H1 (cell line): Measurements from ENCODE around the gene TMEM185B. TPM values are rescaled to one million over a fixed set of nuclear protein-coding genes. Genes with fewer than 3 reads are reported as not detected.

ENCODE experiments used
- CTCF ChIA-PET: fragments of 300-600 bp; sonication (Branson Sonifier 250); formaldehyde crosslinking; loops from one replicate; lab custom pipeline; 2021; ENCODE audit not compliant: partially characterized antibody; lab: Charles Lee
- POLR2A ChIA-PET: fragments of 300-600 bp; sonication (Branson Sonifier 250); formaldehyde crosslinking; loops from one replicate; lab custom pipeline; 2021; ENCODE audit warnings: inconsistent platforms; ENCODE audit not compliant: partially characterized antibody; lab: Charles Lee
- DNase-seq, 2 experiments: peaks; one replicate each; pipeline versions ENCODE4 v3.0.0 to v3.0.0-alpha.2; 2010 to 2022; ENCODE audit warnings: low spot score in 2 of 2, low read depth in 1 of 2, mixed read lengths in 1 of 2
- FAIRE-seq: peaks from 2 replicates; lab custom pipeline; 2011; peaks lifted over from hg19 to GRCh38; lab: Jason Lieb, UNC
- H2AFZ ChIP-seq: 2 replicates; pipeline ENCODE4 v1.8.1; 2012; ENCODE audit warnings: low read length, inconsistent platforms
- H2AK5ac ChIP-seq: 2 replicates; pipeline ENCODE4 v1.6.1; 2013; ENCODE audit warnings: low read depth, low read length
- H2BK120ac ChIP-seq: replicated peaks from 2 replicates; pipeline ENCODE3; 2013; ENCODE audit warnings: low read depth, low read length, inconsistent platforms
- H2BK12ac ChIP-seq: 2 replicates; pipeline ENCODE4 v1.6.1; 2013; ENCODE audit warnings: low read depth, low read length
- H2BK15ac ChIP-seq: 2 replicates; pipeline ENCODE4 v1.6.1; 2013; ENCODE audit warnings: low read length
- H2BK20ac ChIP-seq: 2 replicates; pipeline ENCODE4 v1.6.1; 2013; ENCODE audit warnings: low read length
- H2BK5ac ChIP-seq: 2 replicates; pipeline ENCODE4 v1.6.1; 2013; ENCODE audit warnings: low read depth, low read length
- H3K14ac ChIP-seq: 2 replicates; pipeline ENCODE4 v1.6.1; 2013; ENCODE audit warnings: inconsistent platforms; ENCODE audit not compliant: insufficient read length
- H3K18ac ChIP-seq: 2 replicates; pipeline ENCODE4 v1.6.1; 2013; ENCODE audit warnings: low read length; ENCODE audit errors: extremely low read depth
- H3K23ac ChIP-seq: 2 replicates; pipeline ENCODE4 v1.6.1; 2013; ENCODE audit warnings: inconsistent platforms; ENCODE audit not compliant: insufficient read length
- H3K23me2 ChIP-seq: 2 replicates; pipeline ENCODE4 v1.6.1; 2013; ENCODE audit warnings: low read depth, low read length
- H3K27ac ChIP-seq: 2 replicates; pipeline ENCODE4 v1.6.1; 2011; ENCODE audit warnings: low read depth, low read length, inconsistent platforms
- H3K27me3 ChIP-seq, 4 experiments: replicated peaks in 1 of 4; 1 replicate in 1 of 4; 2 replicates in 3 of 4; pipeline versions ENCODE4 v1.6.1 to v1.8.1; 2011 to 2013; ENCODE audit warnings: low read length in 3 of 4, mild to moderate bottlenecking in 3 of 4, inconsistent platforms in 2 of 4, mixed read lengths in 2 of 4, moderate library complexity in 1 of 4; ENCODE audit not compliant: control insufficient read depth in 3 of 4, insufficient read depth in 3 of 4; ENCODE audit errors: extremely low read depth in 1 of 4
- H3K36me3 ChIP-seq, 4 experiments: 2 replicates each; pipeline versions ENCODE4 v1.6.1 to v1.8.1; 2011 to 2013; ENCODE audit warnings: mild to moderate bottlenecking in 4 of 4, low read length in 3 of 4, moderate library complexity in 2 of 4, control low read depth in 1 of 4, inconsistent platforms in 1 of 4; ENCODE audit not compliant: insufficient read depth in 4 of 4, control insufficient read depth in 2 of 4
- H3K4ac ChIP-seq: replicated peaks from 2 replicates; pipeline ENCODE3; 2013; ENCODE audit warnings: low read length, low read depth, mixed read lengths, inconsistent platforms; ENCODE audit not compliant: insufficient read length
- H3K4me1 ChIP-seq, 4 experiments: replicated peaks in 1 of 4; 1 replicate in 1 of 4; 2 replicates in 3 of 4; pipeline versions ENCODE4 v1.6.1 to v1.8.1; 2011 to 2013; ENCODE audit warnings: low read length in 3 of 4, inconsistent platforms in 2 of 4, mixed read lengths in 1 of 4; ENCODE audit not compliant: insufficient read depth in 4 of 4, control insufficient read depth in 3 of 4
- H3K4me2 ChIP-seq, 2 experiments: 2 replicates each; pipeline versions ENCODE4 v1.6.1 to v1.8.1; 2011 to 2013; ENCODE audit warnings: low read depth in 2 of 2, low read length in 2 of 2, control low read depth in 1 of 2, inconsistent platforms in 1 of 2, mild to moderate bottlenecking in 1 of 2; ENCODE audit not compliant: insufficient read depth in 1 of 2
- H3K4me3 ChIP-seq, 4 experiments: fragments of 200-600, 300-600 bp in 1 of 4; sonication (generic), shearing (Covaris generic), sonication (Bioruptor Twin) in 1 of 4; 2 replicates each; pipeline versions ENCODE4 v1.5.1 to v1.8.1; 2011 to 2016; ENCODE audit warnings: low read length in 4 of 4, low read depth in 3 of 4, control low read depth in 2 of 4, inconsistent platforms in 2 of 4, mild to moderate bottlenecking in 2 of 4, mixed read lengths in 1 of 4, moderate library complexity in 1 of 4; ENCODE audit not compliant: insufficient read depth in 2 of 4; ENCODE audit errors: extremely low read depth in 1 of 4
- H3K56ac ChIP-seq: replicated peaks from 2 replicates; pipeline ENCODE3; 2013; ENCODE audit warnings: low read depth, mild to moderate bottlenecking, mixed read lengths, low read length, inconsistent platforms; ENCODE audit not compliant: insufficient read length
- H3K79me1 ChIP-seq: 2 replicates; pipeline ENCODE4 v1.6.1; 2013; ENCODE audit warnings: low read depth, low read length, control low read depth
- H3K79me2 ChIP-seq, 2 experiments: 2 replicates each; pipeline versions ENCODE4 v1.6.1 to v1.8.1; 2012 to 2013; ENCODE audit warnings: low read length in 2 of 2, mild to moderate bottlenecking in 2 of 2, inconsistent platforms in 1 of 2; ENCODE audit not compliant: insufficient read depth in 2 of 2, control insufficient read depth in 1 of 2
- H3K9ac ChIP-seq, 4 experiments: replicated peaks in 1 of 4; 1 replicate in 1 of 4; 2 replicates in 3 of 4; pipeline versions ENCODE4 v1.6.1 to v1.8.1; 2011 to 2013; ENCODE audit warnings: low read depth in 3 of 4, low read length in 3 of 4, control low read depth in 2 of 4, mild to moderate bottlenecking in 2 of 4, moderate library complexity in 2 of 4, inconsistent platforms in 1 of 4; ENCODE audit errors: extremely low read depth in 1 of 4
- H3K9me3 ChIP-seq, 2 experiments: 2 replicates each; pipeline versions ENCODE4 v1.6.1 to v1.8.1; 2012 to 2013; ENCODE audit warnings: mild to moderate bottlenecking in 2 of 2, moderate library complexity in 2 of 2, control low read depth in 1 of 2, inconsistent platforms in 1 of 2, low read depth in 1 of 2, low read length in 1 of 2, mixed read lengths in 1 of 2; ENCODE audit not compliant: insufficient read depth in 2 of 2
- H4K20me1 ChIP-seq, 2 experiments: replicated peaks in 1 of 2; 2 replicates each; pipeline versions ENCODE3 to v1.8.1; 2011 to 2013; ENCODE audit warnings: inconsistent platforms in 2 of 2, low read length in 2 of 2, mild to moderate bottlenecking in 1 of 2; ENCODE audit not compliant: insufficient read depth in 2 of 2, control insufficient read depth in 1 of 2
- H4K5ac ChIP-seq: 2 replicates; pipeline ENCODE4 v1.6.1; 2013; ENCODE audit warnings: low read length, low read depth, mixed read lengths, inconsistent platforms; ENCODE audit not compliant: insufficient read length
- H4K8ac ChIP-seq: 2 replicates; pipeline ENCODE4 v1.8.0; 2013; ENCODE audit warnings: mild to moderate bottlenecking, moderate library complexity, low read length, inconsistent platforms; ENCODE audit not compliant: insufficient read depth; ENCODE audit errors: extremely low read depth
- H4K91ac ChIP-seq: replicated peaks from 2 replicates; pipeline ENCODE3; 2013; ENCODE audit warnings: low read length, mixed read lengths, inconsistent platforms; ENCODE audit not compliant: insufficient read length
- EP300 ChIP-seq, 2 experiments: IDR thresholded peaks; 1 replicate in 1 of 2; 2 replicates in 1 of 2; pipeline ENCODE4 v1.6.1; 2011 to 2012; ENCODE audit warnings: low read depth in 2 of 2, low read length in 2 of 2, mild to moderate bottlenecking in 2 of 2, borderline replicate concordance in 1 of 2, inconsistent platforms in 1 of 2, moderate library complexity in 1 of 2
- JUN ChIP-seq: IDR thresholded peaks from 2 replicates; pipeline ENCODE4 v1.6.1; 2011; ENCODE audit warnings: low read depth, mild to moderate bottlenecking, improper control_type of control experiment, low read length
- JUND ChIP-seq: IDR thresholded peaks from 2 replicates; pipeline ENCODE4 v1.6.1; 2011; ENCODE audit warnings: mild to moderate bottlenecking, improper control_type of control experiment, low read length
- SRF ChIP-seq: IDR thresholded peaks from 2 replicates; pipeline ENCODE4 v1.6.1; 2011; ENCODE audit warnings: mild to moderate bottlenecking, low read depth, low read length, moderate library complexity
- TAF1 ChIP-seq: IDR thresholded peaks from 2 replicates; pipeline ENCODE4 v1.6.1; 2011; ENCODE audit warnings: mild to moderate bottlenecking, low read depth, low read length
- WGBS, 2 experiments: shearing (Covaris generic) in 1 of 2; methylation state at CpG; one replicate each; pipeline versions ENCODE4 v1.1.6 to v1.1.7; 2013 to 2015; ENCODE audit warnings: low lambda C conversion rate in 2 of 2, mixed read lengths in 2 of 2, inconsistent platforms in 1 of 2, low coverage in 1 of 2, missing lambda C conversion rate in 1 of 2; ENCODE audit not compliant: insufficient replicate concordance in 2 of 2, insufficient coverage in 1 of 2, insufficient read length in 1 of 2; ENCODE audit errors: extremely low coverage in 1 of 2, missing lambda C conversion rate in 1 of 2; 5-methylcytosine and 5-hydroxymethylcytosine counted together
- polyA plus RNA-seq, 7 experiments: library from polyadenylated mRNA; depleted of rRNA in 3 of 7; stranded (reverse) in 5 of 7; unstranded in 2 of 7; fragments of >200 nt in 5 of 7; fragments of 200-250 nt in 2 of 7; gene quantifications; 1 replicate in 5 of 7; 2 replicates in 1 of 7; 4 replicates in 1 of 7; pipeline versions ENCODE4 v1.2.1 to v1.2.3, GENCODE V29; 2011 to 2013; ENCODE audit warnings: missing spikeins in 2 of 7, mixed read lengths in 2 of 7
- total RNA-seq: library from RNA; stranded (reverse); fragmentation: NEBNext Ultra II Directional; extraction: Animal tissue kit (Norgen Biotek cat#: 25700); gene quantifications from 2 replicates; pipeline ENCODE4 v1.2.1, GENCODE V29; 2021
- TF ChIP-seq, protein P1 (sequence below): IDR thresholded peaks from 2 replicates; pipeline ENCODE4 v1.6.1; 2012; ENCODE audit warnings: low read length, inconsistent platforms
- TF ChIP-seq, protein P2 (sequence below), 3 experiments: IDR thresholded peaks; 1 replicate in 2 of 3; 2 replicates in 1 of 3; pipeline versions ENCODE4 v1.5.1 to v1.6.1; 2011; ENCODE audit warnings: low read length in 3 of 3, mild to moderate bottlenecking in 3 of 3, inconsistent platforms in 2 of 3, low read depth in 1 of 3, moderate library complexity in 1 of 3; ENCODE audit not compliant: insufficient read depth in 1 of 3; ENCODE audit errors: control extremely low read depth in 1 of 3

Gene TMEM185B
- total and polyA plus RNA-seq, 2 of the 8 experiments (the other 6 are each of a cell fraction or from before 2014, with no cell fraction given): 13.5 to 14.0 TPM

DNA sequence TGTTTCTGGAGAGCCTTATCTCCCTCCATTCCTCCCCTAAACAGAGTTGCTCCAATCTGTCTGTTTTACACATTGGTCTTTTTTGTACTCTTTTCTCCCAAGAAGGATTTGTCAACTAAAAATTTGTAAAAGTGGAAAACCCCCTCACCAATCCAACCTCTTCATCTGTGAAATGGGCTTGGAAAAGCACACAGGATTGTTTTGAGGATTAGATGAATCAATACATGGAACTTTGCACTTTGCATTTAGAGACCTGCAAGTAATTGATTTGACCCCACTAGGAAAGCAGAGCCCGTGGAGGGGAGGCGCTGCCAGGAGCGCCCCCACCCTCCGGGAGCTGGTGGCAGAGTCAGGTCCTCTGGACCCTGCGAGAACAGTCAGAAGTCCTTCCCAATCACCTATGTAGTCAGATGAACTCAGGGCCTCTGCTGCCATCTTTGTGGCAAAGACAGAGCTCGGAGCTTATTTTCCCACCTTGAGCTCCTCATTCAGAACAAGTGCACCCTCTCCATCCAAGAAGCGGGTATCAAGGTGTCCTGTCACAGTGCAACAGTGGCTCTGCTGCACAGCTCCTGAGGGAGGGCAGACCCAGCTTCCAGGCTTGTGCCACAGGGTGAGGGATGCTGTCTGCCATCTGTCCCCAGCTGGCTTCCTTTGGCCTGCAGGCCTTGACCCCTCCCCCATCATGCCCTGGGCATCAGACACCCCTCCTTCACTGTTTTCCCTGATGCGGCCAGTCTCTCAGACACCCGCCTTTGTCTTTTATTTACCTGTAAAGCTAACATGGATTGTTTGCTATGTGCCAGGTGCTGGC lies 1.7 kb upstream of the TMEM185B start:
- no peak overlapping the region for H2BK5ac ChIP-seq
- ChIA-PET CTCF (interaction anchor here (0.7 to 1.6 kb wide), 4 partner anchors 17 to 241 kb away, joined by 3 to 11 read pairs (median 4); no protein-coding TSS in a partner anchor), POLR2A (interaction anchor here (1.5 kb wide), 1 partner anchor 27 kb away, joined by 3 read pairs; the partner anchor contains the start of gene RALB)
- no peak overlapping the region for H4K8ac ChIP-seq
- H3K56ac ChIP-seq: no peak overlapping the region
- H3K14ac ChIP-seq: no peak overlapping the region
- no peak overlapping the region for H3K9ac ChIP-seq
- H2BK20ac ChIP-seq: no peak overlapping the region
- no peak overlapping the region for H2BK15ac ChIP-seq
- H2BK120ac ChIP-seq: no peak overlapping the region
- no peak overlapping the region for H3K27ac ChIP-seq
- 88% methylated on average over 9 of the region's 9 CpGs; no CpG with 5 or more reads in 1 of the 2 experiments for WGBS, 2 experiments
- no peaks in the 10 kb centered on the region for H3K79me1 ChIP-seq
- no peak overlapping the region for H3K4ac ChIP-seq
- FAIRE-seq: no peak
- peaks cover 7 to 9% of the 10 kb centered on the region in 2 experiments for H3K9me3 ChIP-seq
- H3K23me2 ChIP-seq: peaks cover 3% of the 10 kb centered on the region; the same call in 1 of the 2 replicates
- H3K4me3 ChIP-seq: no peak overlapping the region
- peaks cover 0 to 3% of the 10 kb centered on the region in 2 experiments for H4K20me1 ChIP-seq
- no peak overlapping the region for H2AFZ ChIP-seq
- H3K23ac ChIP-seq: no peak overlapping the region
- peaks cover 0 to 6% (median 0%) of the 10 kb centered on the region in 4 experiments; a peak in 3 of 8 replicates for H3K36me3 ChIP-seq
- H4K91ac ChIP-seq: no peak overlapping the region
- peaks cover 0 to 7% (median 6%) of the 10 kb centered on the region in 4 experiments; a peak in 5 of 7 replicates for H3K4me1 ChIP-seq
- no peak overlapping the region for H3K18ac ChIP-seq
- no peak overlapping the region for H4K5ac ChIP-seq
- H3K27me3 ChIP-seq: peaks cover 13 to 45% (median 29%) of the 10 kb centered on the region in 4 experiments
- H3K79me2 ChIP-seq: peaks cover 0 to 2% of the 10 kb centered on the region in 2 experiments; a peak in 1 of 4 replicates
- no peak overlapping the region; a peak in 1 of 4 replicates for H3K4me2 ChIP-seq
- no peak overlapping the region for H2AK5ac ChIP-seq
- DNase-seq: no peak
- no peak overlapping the region for H2BK12ac ChIP-seq
- TF ChIP-seq EP300 (IDR thresholded peaks at IDR 0.05; ENCODE audit: borderline replicate concordance in 1 of 2, low read depth in 2 of 2, low read length in 2 of 2) (no peak), SRF (no peak), JUN (no peak), JUND (no peak), TAF1 (no peak)
- TF ChIP-seq, protein P1, sequence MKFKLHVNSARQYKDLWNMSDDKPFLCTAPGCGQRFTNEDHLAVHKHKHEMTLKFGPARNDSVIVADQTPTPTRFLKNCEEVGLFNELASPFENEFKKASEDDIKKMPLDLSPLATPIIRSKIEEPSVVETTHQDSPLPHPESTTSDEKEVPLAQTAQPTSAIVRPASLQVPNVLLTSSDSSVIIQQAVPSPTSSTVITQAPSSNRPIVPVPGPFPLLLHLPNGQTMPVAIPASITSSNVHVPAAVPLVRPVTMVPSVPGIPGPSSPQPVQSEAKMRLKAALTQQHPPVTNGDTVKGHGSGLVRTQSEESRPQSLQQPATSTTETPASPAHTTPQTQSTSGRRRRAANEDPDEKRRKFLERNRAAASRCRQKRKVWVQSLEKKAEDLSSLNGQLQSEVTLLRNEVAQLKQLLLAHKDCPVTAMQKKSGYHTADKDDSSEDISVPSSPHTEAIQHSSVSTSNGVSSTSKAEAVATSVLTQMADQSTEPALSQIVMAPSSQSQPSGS: no peak
- TF ChIP-seq, protein P2, sequence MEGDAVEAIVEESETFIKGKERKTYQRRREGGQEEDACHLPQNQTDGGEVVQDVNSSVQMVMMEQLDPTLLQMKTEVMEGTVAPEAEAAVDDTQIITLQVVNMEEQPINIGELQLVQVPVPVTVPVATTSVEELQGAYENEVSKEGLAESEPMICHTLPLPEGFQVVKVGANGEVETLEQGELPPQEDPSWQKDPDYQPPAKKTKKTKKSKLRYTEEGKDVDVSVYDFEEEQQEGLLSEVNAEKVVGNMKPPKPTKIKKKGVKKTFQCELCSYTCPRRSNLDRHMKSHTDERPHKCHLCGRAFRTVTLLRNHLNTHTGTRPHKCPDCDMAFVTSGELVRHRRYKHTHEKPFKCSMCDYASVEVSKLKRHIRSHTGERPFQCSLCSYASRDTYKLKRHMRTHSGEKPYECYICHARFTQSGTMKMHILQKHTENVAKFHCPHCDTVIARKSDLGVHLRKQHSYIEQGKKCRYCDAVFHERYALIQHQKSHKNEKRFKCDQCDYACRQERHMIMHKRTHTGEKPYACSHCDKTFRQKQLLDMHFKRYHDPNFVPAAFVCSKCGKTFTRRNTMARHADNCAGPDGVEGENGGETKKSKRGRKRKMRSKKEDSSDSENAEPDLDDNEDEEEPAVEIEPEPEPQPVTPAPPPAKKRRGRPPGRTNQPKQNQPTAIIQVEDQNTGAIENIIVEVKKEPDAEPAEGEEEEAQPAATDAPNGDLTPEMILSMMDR (IDR thresholded peaks at IDR 0.05; ENCODE audit: control extremely low read depth in 1 of 3, insufficient read depth in 1 of 3, low read depth in 1 of 3, low read length in 3 of 3): no peak
